OCI-LY3 (cell line): Measurements from ENCODE around the gene PRKAG3.

Experiments
- EZH2phosphoT487 ChIP-seq: fragments of 200-600 bp; shearing (Covaris generic); IDR thresholded peaks from 2 replicates; pipeline ENCODE4 v1.6.1; 2018; ENCODE audit warnings: antibody characterized with exemption, mixed run types, low read depth
- TF ChIP-seq, protein P1 (sequence below): fragments of 200-600, 300-600 bp; sonication (generic); IDR thresholded peaks from 2 replicates; pipeline ENCODE4 v1.5.1; 2014; ENCODE audit warnings: antibody characterized with exemption, low read length, low read depth

GRCh38 chr2:218880859-218881594 is 49.4 kb upstream of the PRKAG3 start:
- TF ChIP-seq, protein P1, sequence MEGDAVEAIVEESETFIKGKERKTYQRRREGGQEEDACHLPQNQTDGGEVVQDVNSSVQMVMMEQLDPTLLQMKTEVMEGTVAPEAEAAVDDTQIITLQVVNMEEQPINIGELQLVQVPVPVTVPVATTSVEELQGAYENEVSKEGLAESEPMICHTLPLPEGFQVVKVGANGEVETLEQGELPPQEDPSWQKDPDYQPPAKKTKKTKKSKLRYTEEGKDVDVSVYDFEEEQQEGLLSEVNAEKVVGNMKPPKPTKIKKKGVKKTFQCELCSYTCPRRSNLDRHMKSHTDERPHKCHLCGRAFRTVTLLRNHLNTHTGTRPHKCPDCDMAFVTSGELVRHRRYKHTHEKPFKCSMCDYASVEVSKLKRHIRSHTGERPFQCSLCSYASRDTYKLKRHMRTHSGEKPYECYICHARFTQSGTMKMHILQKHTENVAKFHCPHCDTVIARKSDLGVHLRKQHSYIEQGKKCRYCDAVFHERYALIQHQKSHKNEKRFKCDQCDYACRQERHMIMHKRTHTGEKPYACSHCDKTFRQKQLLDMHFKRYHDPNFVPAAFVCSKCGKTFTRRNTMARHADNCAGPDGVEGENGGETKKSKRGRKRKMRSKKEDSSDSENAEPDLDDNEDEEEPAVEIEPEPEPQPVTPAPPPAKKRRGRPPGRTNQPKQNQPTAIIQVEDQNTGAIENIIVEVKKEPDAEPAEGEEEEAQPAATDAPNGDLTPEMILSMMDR: no peak
- TF ChIP-seq EZH2phosphoT487: no peak
